Stimulated activated CD8-positive, alpha-beta memory T cell treated with anti-CD3 and anti-CD28 coated beads, Interleukin-7, amount 100 ng/mL, for 24 hours (primary cell): ENCODE measurements around the gene SAP25.
"Not testable (repeated sequence)": the region's sequence is repeated elsewhere in the genome, so short reads cannot be mapped to it uniquely, and the experiment has no call there.

Experiments
- DNase-seq: peaks from one replicate; pipeline ENCODE4 v3.0.0-alpha.2; 2020; ENCODE audit warnings: low read depth

SAP25 gene

DNA sequence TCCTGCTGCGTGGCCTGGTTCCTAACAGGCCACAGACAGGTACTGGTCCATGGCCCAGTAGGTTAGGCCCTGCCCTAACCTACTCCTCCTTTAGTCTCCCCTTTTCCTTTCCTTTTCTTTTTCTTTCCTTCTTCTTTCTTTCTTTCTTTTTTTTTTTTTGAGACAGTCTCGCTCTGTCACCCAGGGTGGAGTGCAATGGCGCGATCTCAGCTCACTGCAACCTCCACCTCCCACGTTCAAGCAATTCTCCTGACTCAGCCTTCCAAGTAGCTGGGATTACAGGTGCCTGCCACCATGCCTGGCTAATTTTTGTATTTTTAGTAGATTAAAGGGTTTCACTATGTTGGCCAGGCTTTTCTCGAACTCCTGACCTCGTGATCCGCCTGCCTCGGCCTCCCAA is 37.7 kb downstream of the SAP25 start:
- DNase-seq: not testable (repeated sequence)

DNA sequence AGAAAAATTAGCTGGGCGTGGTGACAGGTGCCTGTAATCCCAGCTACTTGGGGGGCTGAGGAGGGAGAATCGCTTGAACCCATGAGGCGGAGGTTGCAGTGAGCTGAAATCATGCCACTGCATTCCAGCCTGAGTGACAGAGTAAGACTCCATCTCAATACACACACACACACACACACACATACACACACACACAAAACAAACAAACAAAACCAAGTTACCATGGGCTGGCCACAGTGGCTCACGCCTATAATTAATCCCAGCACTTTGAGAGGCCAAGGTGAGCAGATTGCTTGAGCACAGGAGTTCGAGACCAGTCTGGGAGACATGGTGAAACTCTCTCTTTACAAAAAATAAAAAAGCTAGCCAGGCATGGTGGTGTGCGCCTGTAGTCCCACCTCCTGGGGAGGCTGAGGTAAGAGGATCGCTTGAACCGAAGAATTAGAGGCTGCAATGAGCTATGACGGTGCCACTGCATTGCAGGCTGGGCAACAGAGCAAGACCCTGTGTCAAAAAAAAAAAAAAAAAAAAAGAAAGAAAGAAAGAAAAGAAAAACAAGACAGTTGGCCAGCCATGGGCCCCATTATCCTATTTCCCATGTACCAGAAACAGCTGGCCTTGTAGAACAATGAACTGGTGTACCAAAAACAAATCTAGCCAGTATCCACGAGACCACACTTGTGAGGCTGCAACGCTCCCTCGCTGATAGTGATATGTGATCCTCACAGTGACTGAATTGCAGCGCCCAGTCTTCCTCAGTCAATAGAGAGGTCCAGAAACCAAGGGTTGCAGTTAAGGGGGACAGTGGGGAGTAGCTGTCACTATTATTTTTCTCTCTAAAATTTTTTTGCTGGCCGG is 41.3 kb downstream of the SAP25 start:
- DNase-seq: no peak

DNA sequence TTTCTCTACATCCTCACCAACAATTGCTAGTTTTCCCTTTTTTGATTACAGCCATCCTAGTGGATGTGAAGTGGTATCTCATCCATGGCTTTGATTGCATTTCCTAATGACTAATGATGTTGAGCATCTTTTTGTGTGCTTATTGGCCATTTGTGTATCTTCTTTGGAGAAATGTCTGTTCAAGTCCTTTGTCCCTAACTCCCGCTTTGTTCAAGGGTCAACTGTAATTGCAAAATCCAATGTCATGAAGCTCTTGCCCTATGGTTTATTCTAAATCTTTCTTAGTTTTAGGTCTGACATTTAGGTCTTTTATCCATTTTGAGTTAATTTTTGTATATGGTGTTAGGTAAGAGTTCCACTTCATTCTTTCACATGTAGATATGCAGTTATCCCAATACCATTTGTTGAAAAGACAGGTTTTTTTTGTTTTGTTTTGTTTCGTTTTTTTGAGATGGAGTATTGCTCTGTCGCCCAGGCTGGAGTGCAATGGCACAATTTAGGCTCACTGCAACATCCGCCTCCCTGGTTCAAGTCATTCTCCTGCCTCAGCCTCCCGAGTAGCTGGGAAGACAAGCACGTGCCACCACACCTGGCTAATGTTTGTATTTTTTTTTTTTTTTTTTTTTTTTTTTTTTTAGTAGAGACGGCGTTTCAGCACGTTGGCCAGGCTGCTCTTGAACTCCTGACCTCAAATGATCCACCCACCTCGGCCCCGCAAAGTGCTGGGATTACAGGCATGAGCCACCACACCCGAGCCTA is 45.4 kb downstream of the SAP25 start:
- DNase-seq: not testable (repeated sequence)

DNA sequence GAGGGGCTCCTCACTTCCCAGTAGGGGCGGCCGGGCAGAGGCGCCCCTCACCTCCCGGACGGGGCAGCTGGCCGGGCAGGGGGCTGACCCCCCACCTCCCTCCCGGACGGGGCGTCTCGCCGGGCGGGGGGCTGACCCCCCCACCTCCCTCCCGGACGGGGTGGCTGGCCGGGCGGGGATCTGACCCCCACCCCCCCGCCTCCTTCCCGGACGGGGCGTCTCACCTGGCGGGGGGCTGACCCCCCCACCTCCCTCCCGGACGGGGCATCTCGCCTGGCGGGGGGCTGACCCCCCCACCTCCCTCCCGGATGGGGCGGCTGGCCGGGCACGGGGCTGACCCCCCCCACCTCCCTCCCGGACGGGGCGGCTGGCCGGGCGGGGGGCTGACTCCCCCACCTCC is 50.5 kb downstream of the SAP25 start:
- DNase-seq: not testable (repeated sequence)
